HepG2 (cell line): ENCODE results near the gene CADPS2. TPM values are rescaled to one million over a fixed set of nuclear protein-coding genes. Genes with fewer than 3 reads are reported as not detected.

Experiments
- ARID5B ChIP-seq: IDR thresholded peaks from 2 replicates; pipeline ENCODE4 v1.4.0; 2020; ENCODE audit warnings: mild to moderate bottlenecking, missing genetic modification reagents
- FOXA1 ChIP-seq, 2 experiments: fragments of 450-650 bp in 1 of 2; sonication (generic) in 1 of 2; formaldehyde crosslinking in 1 of 2; IDR thresholded peaks; 2 replicates each; pipeline versions ENCODE4 v1.4.0 to v1.6.1; 2016 to 2020; ENCODE audit warnings: missing genetic modification reagents in 1 of 2
- FOXO1 ChIP-seq: sonication (generic); formaldehyde crosslinking; IDR thresholded peaks from 2 replicates; pipeline ENCODE4 v1.4.0; 2020; ENCODE audit warnings: missing genetic modification reagents
- HNF4A ChIP-seq: sonication (generic); formaldehyde crosslinking; IDR thresholded peaks from 2 replicates; pipeline ENCODE4 v1.4.0; 2020; ENCODE audit warnings: missing genetic modification reagents
- MTERF4 ChIP-seq: sonication (generic); formaldehyde crosslinking; IDR thresholded peaks from 2 replicates; pipeline ENCODE4 v1.8.0; 2023; ENCODE audit warnings: mild to moderate bottlenecking, missing genetic modification reagents
- MYC ChIP-seq: sonication (generic); formaldehyde crosslinking; IDR thresholded peaks from 2 replicates; pipeline ENCODE4 v1.9.0; 2021; ENCODE audit warnings: missing genetic modification reagents, borderline replicate concordance
- PAXIP1 ChIP-seq: sonication (generic); formaldehyde crosslinking; conservative IDR thresholded peaks from 2 replicates; pipeline ENCODE4 v1.4.0; 2020; ENCODE audit warnings: mild to moderate bottlenecking, missing genetic modification reagents, moderate library complexity
- SNAPC4 ChIP-seq: sonication (generic); formaldehyde crosslinking; IDR thresholded peaks from 2 replicates; pipeline ENCODE4 v1.4.0; 2020; ENCODE audit warnings: mild to moderate bottlenecking, missing genetic modification reagents
- SOX5 ChIP-seq: IDR thresholded peaks from 2 replicates; pipeline ENCODE4 v1.6.1; 2016; ENCODE audit warnings: borderline replicate concordance
- ZBTB34 ChIP-seq: sonication (generic); formaldehyde crosslinking; IDR thresholded peaks from 2 replicates; pipeline ENCODE4 v1.8.0; 2022; ENCODE audit warnings: mild to moderate bottlenecking, missing genetic modification reagents
- ZMYM4 ChIP-seq: sonication (generic); formaldehyde crosslinking; IDR thresholded peaks from 2 replicates; pipeline ENCODE4 v1.8.1; 2023; ENCODE audit warnings: mild to moderate bottlenecking, missing genetic modification reagents
- ZNF20 ChIP-seq: sonication (generic); formaldehyde crosslinking; IDR thresholded peaks from 2 replicates; pipeline ENCODE4 v1.4.0; 2020; ENCODE audit warnings: mild to moderate bottlenecking, moderate library complexity, missing genetic modification reagents
- ZNF644 ChIP-seq: IDR thresholded peaks from 2 replicates; pipeline ENCODE4 v1.6.1; 2016; ENCODE audit warnings: low read depth
- ZNF761 ChIP-seq: sonication (generic); formaldehyde crosslinking; conservative IDR thresholded peaks from 2 replicates; pipeline ENCODE4 v1.4.0; 2020; ENCODE audit warnings: mild to moderate bottlenecking, missing genetic modification reagents
- ZSCAN22 ChIP-seq: sonication (generic); formaldehyde crosslinking; IDR thresholded peaks from 2 replicates; pipeline ENCODE4 v1.4.0; 2020; ENCODE audit warnings: mild to moderate bottlenecking, missing genetic modification reagents
- polyA plus RNA-seq, 8 experiments: library from polyadenylated mRNA; depleted of rRNA in 3 of 8; stranded (reverse) in 7 of 8; unstranded in 1 of 8; fragments of >200 nt; fragmentation: Illumina TruSeq in 4 of 8; extraction: Trizol in 4 of 8; gene quantifications; 2 replicates each; pipeline versions ENCODE4 v1.2.1 to v1.2.3, GENCODE V29; 2011 to 2016; ENCODE audit warnings: low read depth in 4 of 8, missing spikeins in 1 of 8, mixed read lengths in 1 of 8; ENCODE audit not compliant: insufficient read depth in 1 of 8
- total RNA-seq, 5 experiments: library from RNA; depleted of rRNA; stranded (reverse); fragments of >200 nt; fragmentation: Illumina TruSeq; extraction: Trizol; gene quantifications; 2 replicates each; pipeline ENCODE4 v1.2.3, GENCODE V29; 2016; ENCODE audit warnings: low read depth in 1 of 5

Gene CADPS2
- total and polyA plus RNA-seq, 2 of the 13 experiments (the other 11 are each of a cell fraction or from before 2014, with no cell fraction given): 17.6 to 43.8 TPM

- 0 out of 2 replicates have a peak, but pooled peaks have one; percentile 19 for TF ChIP-seq PAXIP1 (CRISPR knock-in tag)
- peak; percentile 23; the same call in 1 of the 2 replicates for TF ChIP-seq FOXO1 (CRISPR knock-in tag)
- TF ChIP-seq FOXA1 (IDR thresholded peaks at IDR 0.05): no peak
- peak; percentile 52 for TF ChIP-seq FOXA1 (CRISPR knock-in tag; IDR thresholded peaks at IDR 0.05)
- no peak for TF ChIP-seq SNAPC4
- TF ChIP-seq ZSCAN22 (CRISPR knock-in tag): no peak
- TF ChIP-seq SOX5: 0 out of 2 replicates have a peak, but pooled peaks have one; percentile 10
- TF ChIP-seq ZNF20 (CRISPR knock-in tag): no peak
- TF ChIP-seq HNF4A (CRISPR knock-in tag): peak; percentile 68; the same call in 1 of the 2 replicates
- TF ChIP-seq MTERF4 (CRISPR knock-in tag): no peak
- TF ChIP-seq ZMYM4 (CRISPR knock-in tag): peak; percentile 61
- 0 out of 2 replicates have a peak, but pooled peaks have one; percentile 20 for TF ChIP-seq ZBTB34
- 0 out of 2 replicates have a peak, but pooled peaks have one; percentile 9 for TF ChIP-seq ZNF644
- TF ChIP-seq ZNF761 (CRISPR knock-in tag): no peak
- TF ChIP-seq MYC (CRISPR knock-in tag): no peak
- TF ChIP-seq ARID5B (CRISPR knock-in tag): peak; percentile 71
Measured at GRCh38 chr7:122515404-122515803, 370.9 kb downstream of the CADPS2 start (continued).
